H1 (cell line): ENCODE data around the gene NIPAL1. TPM values are rescaled to one million over a fixed set of nuclear protein-coding genes. Genes with fewer than 3 reads are reported as not detected.

Experiments
- CTCF ChIA-PET: fragments of 300-600 bp; sonication (Branson Sonifier 250); formaldehyde crosslinking; loops from one replicate; lab custom pipeline; 2021; ENCODE audit not compliant: partially characterized antibody; lab: Charles Lee
- POLR2A ChIA-PET: fragments of 300-600 bp; sonication (Branson Sonifier 250); formaldehyde crosslinking; loops from one replicate; lab custom pipeline; 2021; ENCODE audit warnings: inconsistent platforms; ENCODE audit not compliant: partially characterized antibody; lab: Charles Lee
- DNase-seq, 2 experiments: peaks; one replicate each; pipeline versions ENCODE4 v3.0.0 to v3.0.0-alpha.2; 2010 to 2022; ENCODE audit warnings: low spot score in 2 of 2, low read depth in 1 of 2, mixed read lengths in 1 of 2
- FAIRE-seq: peaks from 2 replicates; lab custom pipeline; 2011; peaks lifted over from hg19 to GRCh38; lab: Jason Lieb, UNC
- H2AFZ ChIP-seq: 2 replicates; pipeline ENCODE4 v1.8.1; 2012; ENCODE audit warnings: low read length, inconsistent platforms
- H2AK5ac ChIP-seq: 2 replicates; pipeline ENCODE4 v1.6.1; 2013; ENCODE audit warnings: low read depth, low read length
- H2BK120ac ChIP-seq: replicated peaks from 2 replicates; pipeline ENCODE3; 2013; ENCODE audit warnings: low read depth, low read length, inconsistent platforms
- H2BK12ac ChIP-seq: 2 replicates; pipeline ENCODE4 v1.6.1; 2013; ENCODE audit warnings: low read depth, low read length
- H2BK15ac ChIP-seq: 2 replicates; pipeline ENCODE4 v1.6.1; 2013; ENCODE audit warnings: low read length
- H2BK20ac ChIP-seq: 2 replicates; pipeline ENCODE4 v1.6.1; 2013; ENCODE audit warnings: low read length
- H2BK5ac ChIP-seq: 2 replicates; pipeline ENCODE4 v1.6.1; 2013; ENCODE audit warnings: low read depth, low read length
- H3K14ac ChIP-seq: 2 replicates; pipeline ENCODE4 v1.6.1; 2013; ENCODE audit warnings: inconsistent platforms; ENCODE audit not compliant: insufficient read length
- H3K18ac ChIP-seq: 2 replicates; pipeline ENCODE4 v1.6.1; 2013; ENCODE audit warnings: low read length; ENCODE audit errors: extremely low read depth
- H3K23ac ChIP-seq: 2 replicates; pipeline ENCODE4 v1.6.1; 2013; ENCODE audit warnings: inconsistent platforms; ENCODE audit not compliant: insufficient read length
- H3K23me2 ChIP-seq: 2 replicates; pipeline ENCODE4 v1.6.1; 2013; ENCODE audit warnings: low read depth, low read length
- H3K27ac ChIP-seq: 2 replicates; pipeline ENCODE4 v1.6.1; 2011; ENCODE audit warnings: low read depth, low read length, inconsistent platforms
- H3K27me3 ChIP-seq, 4 experiments: replicated peaks in 1 of 4; 1 replicate in 1 of 4; 2 replicates in 3 of 4; pipeline versions ENCODE4 v1.6.1 to v1.8.1; 2011 to 2013; ENCODE audit warnings: low read length in 3 of 4, mild to moderate bottlenecking in 3 of 4, inconsistent platforms in 2 of 4, mixed read lengths in 2 of 4, moderate library complexity in 1 of 4; ENCODE audit not compliant: control insufficient read depth in 3 of 4, insufficient read depth in 3 of 4; ENCODE audit errors: extremely low read depth in 1 of 4
- H3K36me3 ChIP-seq, 4 experiments: 2 replicates each; pipeline versions ENCODE4 v1.6.1 to v1.8.1; 2011 to 2013; ENCODE audit warnings: mild to moderate bottlenecking in 4 of 4, low read length in 3 of 4, moderate library complexity in 2 of 4, control low read depth in 1 of 4, inconsistent platforms in 1 of 4; ENCODE audit not compliant: insufficient read depth in 4 of 4, control insufficient read depth in 2 of 4
- H3K4ac ChIP-seq: replicated peaks from 2 replicates; pipeline ENCODE3; 2013; ENCODE audit warnings: low read length, low read depth, mixed read lengths, inconsistent platforms; ENCODE audit not compliant: insufficient read length
- H3K4me1 ChIP-seq, 4 experiments: replicated peaks in 1 of 4; 1 replicate in 1 of 4; 2 replicates in 3 of 4; pipeline versions ENCODE4 v1.6.1 to v1.8.1; 2011 to 2013; ENCODE audit warnings: low read length in 3 of 4, inconsistent platforms in 2 of 4, mixed read lengths in 1 of 4; ENCODE audit not compliant: insufficient read depth in 4 of 4, control insufficient read depth in 3 of 4
- H3K4me2 ChIP-seq, 2 experiments: 2 replicates each; pipeline versions ENCODE4 v1.6.1 to v1.8.1; 2011 to 2013; ENCODE audit warnings: low read depth in 2 of 2, low read length in 2 of 2, control low read depth in 1 of 2, inconsistent platforms in 1 of 2, mild to moderate bottlenecking in 1 of 2; ENCODE audit not compliant: insufficient read depth in 1 of 2
- H3K4me3 ChIP-seq, 4 experiments: fragments of 200-600, 300-600 bp in 1 of 4; sonication (generic), shearing (Covaris generic), sonication (Bioruptor Twin) in 1 of 4; 2 replicates each; pipeline versions ENCODE4 v1.5.1 to v1.8.1; 2011 to 2016; ENCODE audit warnings: low read length in 4 of 4, low read depth in 3 of 4, control low read depth in 2 of 4, inconsistent platforms in 2 of 4, mild to moderate bottlenecking in 2 of 4, mixed read lengths in 1 of 4, moderate library complexity in 1 of 4; ENCODE audit not compliant: insufficient read depth in 2 of 4; ENCODE audit errors: extremely low read depth in 1 of 4
- H3K56ac ChIP-seq: replicated peaks from 2 replicates; pipeline ENCODE3; 2013; ENCODE audit warnings: low read depth, mild to moderate bottlenecking, mixed read lengths, low read length, inconsistent platforms; ENCODE audit not compliant: insufficient read length
- H3K79me1 ChIP-seq: 2 replicates; pipeline ENCODE4 v1.6.1; 2013; ENCODE audit warnings: low read depth, low read length, control low read depth
- H3K79me2 ChIP-seq, 2 experiments: 2 replicates each; pipeline versions ENCODE4 v1.6.1 to v1.8.1; 2012 to 2013; ENCODE audit warnings: low read length in 2 of 2, mild to moderate bottlenecking in 2 of 2, inconsistent platforms in 1 of 2; ENCODE audit not compliant: insufficient read depth in 2 of 2, control insufficient read depth in 1 of 2
- H3K9ac ChIP-seq, 4 experiments: replicated peaks in 1 of 4; 1 replicate in 1 of 4; 2 replicates in 3 of 4; pipeline versions ENCODE4 v1.6.1 to v1.8.1; 2011 to 2013; ENCODE audit warnings: low read depth in 3 of 4, low read length in 3 of 4, control low read depth in 2 of 4, mild to moderate bottlenecking in 2 of 4, moderate library complexity in 2 of 4, inconsistent platforms in 1 of 4; ENCODE audit errors: extremely low read depth in 1 of 4
- H3K9me3 ChIP-seq, 2 experiments: 2 replicates each; pipeline versions ENCODE4 v1.6.1 to v1.8.1; 2012 to 2013; ENCODE audit warnings: mild to moderate bottlenecking in 2 of 2, moderate library complexity in 2 of 2, control low read depth in 1 of 2, inconsistent platforms in 1 of 2, low read depth in 1 of 2, low read length in 1 of 2, mixed read lengths in 1 of 2; ENCODE audit not compliant: insufficient read depth in 2 of 2
- H4K20me1 ChIP-seq, 2 experiments: replicated peaks in 1 of 2; 2 replicates each; pipeline versions ENCODE3 to v1.8.1; 2011 to 2013; ENCODE audit warnings: inconsistent platforms in 2 of 2, low read length in 2 of 2, mild to moderate bottlenecking in 1 of 2; ENCODE audit not compliant: insufficient read depth in 2 of 2, control insufficient read depth in 1 of 2
- H4K5ac ChIP-seq: 2 replicates; pipeline ENCODE4 v1.6.1; 2013; ENCODE audit warnings: low read length, low read depth, mixed read lengths, inconsistent platforms; ENCODE audit not compliant: insufficient read length
- H4K8ac ChIP-seq: 2 replicates; pipeline ENCODE4 v1.8.0; 2013; ENCODE audit warnings: mild to moderate bottlenecking, moderate library complexity, low read length, inconsistent platforms; ENCODE audit not compliant: insufficient read depth; ENCODE audit errors: extremely low read depth
- H4K91ac ChIP-seq: replicated peaks from 2 replicates; pipeline ENCODE3; 2013; ENCODE audit warnings: low read length, mixed read lengths, inconsistent platforms; ENCODE audit not compliant: insufficient read length
- ATF2 ChIP-seq: IDR thresholded peaks from 2 replicates; pipeline ENCODE4 v1.6.1; 2012; ENCODE audit warnings: low read length, inconsistent platforms
- ATF3 ChIP-seq: IDR thresholded peaks from 2 replicates; pipeline ENCODE4 v1.6.1; 2011; ENCODE audit warnings: low read depth, mild to moderate bottlenecking, low read length; ENCODE audit not compliant: insufficient read depth
- CBX5 ChIP-seq: fragments of 300-800, 300-1000 bp; sonication (generic); IDR thresholded peaks from 2 replicates; pipeline ENCODE4 v1.7.1; 2016; ENCODE audit warnings: antibody characterized with exemption, low read length, low read depth
- KDM5A ChIP-seq: fragments of 200-600 bp; IDR thresholded peaks from 2 replicates; pipeline ENCODE4 v1.7.1; 2012; ENCODE audit warnings: mild to moderate bottlenecking, low read length, inconsistent platforms, mixed read lengths
- MAX ChIP-seq: IDR thresholded peaks from 2 replicates; pipeline ENCODE4 v1.6.1; 2012; ENCODE audit warnings: inconsistent platforms
- POLR2A ChIP-seq, 2 experiments: IDR thresholded peaks; 1 replicate in 1 of 2; 2 replicates in 1 of 2; pipeline ENCODE4 v1.6.1; 2011; ENCODE audit warnings: low read depth in 2 of 2, low read length in 2 of 2, mild to moderate bottlenecking in 2 of 2; ENCODE audit errors: control extremely low read depth in 1 of 2
- RXRA ChIP-seq: IDR thresholded peaks from 2 replicates; pipeline ENCODE4 v1.6.1; 2011; ENCODE audit warnings: low read depth, mild to moderate bottlenecking, low read length, moderate library complexity; ENCODE audit not compliant: insufficient read depth
- SIRT6 ChIP-seq: IDR thresholded peaks from one replicate; pipeline ENCODE4 v1.7.1; 2012; ENCODE audit warnings: low read length, inconsistent platforms
- SP1 ChIP-seq: IDR thresholded peaks from 2 replicates; pipeline ENCODE4 v1.6.1; 2011; ENCODE audit warnings: low read depth, low read length
- TAF7 ChIP-seq: optimal IDR thresholded peaks from 2 replicates; pipeline ENCODE3; 2011; ENCODE audit warnings: low read depth, mild to moderate bottlenecking, inconsistent platforms, low read length, moderate library complexity, borderline replicate concordance
- TEAD4 ChIP-seq: IDR thresholded peaks from 2 replicates; pipeline ENCODE4 v1.6.1; 2012; ENCODE audit warnings: low read depth, low read length, inconsistent platforms, mixed read lengths
- USF2 ChIP-seq: IDR thresholded peaks from 2 replicates; pipeline ENCODE4 v1.6.1; 2011; ENCODE audit warnings: low read length, improper control_type of control experiment
- WGBS, 2 experiments: shearing (Covaris generic) in 1 of 2; methylation state at CpG; one replicate each; pipeline versions ENCODE4 v1.1.6 to v1.1.7; 2013 to 2015; ENCODE audit warnings: low lambda C conversion rate in 2 of 2, mixed read lengths in 2 of 2, inconsistent platforms in 1 of 2, low coverage in 1 of 2, missing lambda C conversion rate in 1 of 2; ENCODE audit not compliant: insufficient replicate concordance in 2 of 2, insufficient coverage in 1 of 2, insufficient read length in 1 of 2; ENCODE audit errors: extremely low coverage in 1 of 2, missing lambda C conversion rate in 1 of 2; 5-methylcytosine and 5-hydroxymethylcytosine counted together
- polyA plus RNA-seq, 7 experiments: library from polyadenylated mRNA; depleted of rRNA in 3 of 7; stranded (reverse) in 5 of 7; unstranded in 2 of 7; fragments of >200 nt in 5 of 7; fragments of 200-250 nt in 2 of 7; gene quantifications; 1 replicate in 5 of 7; 2 replicates in 1 of 7; 4 replicates in 1 of 7; pipeline versions ENCODE4 v1.2.1 to v1.2.3, GENCODE V29; 2011 to 2013; ENCODE audit warnings: missing spikeins in 2 of 7, mixed read lengths in 2 of 7
- total RNA-seq: library from RNA; stranded (reverse); fragmentation: NEBNext Ultra II Directional; extraction: Animal tissue kit (Norgen Biotek cat#: 25700); gene quantifications from 2 replicates; pipeline ENCODE4 v1.2.1, GENCODE V29; 2021

The NIPAL1 gene
- total and polyA plus RNA-seq, 2 of the 8 experiments (the other 6 are each of a cell fraction or from before 2014, with no cell fraction given), result 1.4 to 4.9 TPM

GRCh38 chr4:48049483-48049882 is 32.9 kb downstream of the NIPAL1 start:
- H2BK20ac ChIP-seq, result no peak overlapping the region
- H3K4me1 ChIP-seq, result no peaks in the 10 kb centered on the region
- H2BK15ac ChIP-seq, result no peak overlapping the region
- no peak overlapping the region for H3K23ac ChIP-seq
- no peak overlapping the region for H2BK5ac ChIP-seq
- no peak overlapping the region for H3K4me3 ChIP-seq
- no peak overlapping the region for H3K4me2 ChIP-seq
- ChIA-PET CTCF (interaction anchor here (0.6 to 2.8 kb wide), 7 partner anchors 9 to 60 kb away, joined by 3 to 26 read pairs (median 3); no protein-coding TSS in a partner anchor), POLR2A (no interaction called here)
- H2AFZ ChIP-seq, result no peak overlapping the region
- H3K27ac ChIP-seq, result no peak overlapping the region
- no peak overlapping the region for H3K18ac ChIP-seq
- H4K20me1 ChIP-seq, result no peaks in the 10 kb centered on the region
- WGBS, 2 experiments, result 92% methylated on average over 8 of the region's 8 CpGs; no CpG with 5 or more reads in 1 of the 2 experiments
- no peak overlapping the region for H3K14ac ChIP-seq
- no peaks in the 10 kb centered on the region for H3K36me3 ChIP-seq
- H3K9ac ChIP-seq, result no peak overlapping the region
- H3K4ac ChIP-seq, result no peak overlapping the region
- no peak overlapping the region for H2BK12ac ChIP-seq
- no peak for FAIRE-seq
- no peaks in the 10 kb centered on the region for H3K79me1 ChIP-seq
- H3K79me2 ChIP-seq, result no peaks in the 10 kb centered on the region
- no peak for DNase-seq
- H3K23me2 ChIP-seq, result no peaks in the 10 kb centered on the region
- no peak overlapping the region for H3K56ac ChIP-seq
- no peak overlapping the region for H2BK120ac ChIP-seq
- H2AK5ac ChIP-seq, result no peak overlapping the region
- no peaks in the 10 kb centered on the region for H3K27me3 ChIP-seq
- H4K8ac ChIP-seq, result no peak overlapping the region
- no peak overlapping the region for H4K91ac ChIP-seq
- no peak overlapping the region for H4K5ac ChIP-seq
- H3K9me3 ChIP-seq, result no peaks in the 10 kb centered on the region
- TF ChIP-seq RXRA (no peak), CBX5 (no peak), SP1 (no peak), TAF7 (no peak), ATF3 (no peak), USF2 (no peak), MAX (no peak), POLR2A (IDR thresholded peaks at IDR 0.05; ENCODE audit: control extremely low read depth in 1 of 2, low read depth in 2 of 2, low read length in 2 of 2) (no peak), ATF2 (no peak), SIRT6 (no peak), KDM5A (no peak), TEAD4 (no peak)
